ENCODE results near the gene PPP2CA.

DNA sequence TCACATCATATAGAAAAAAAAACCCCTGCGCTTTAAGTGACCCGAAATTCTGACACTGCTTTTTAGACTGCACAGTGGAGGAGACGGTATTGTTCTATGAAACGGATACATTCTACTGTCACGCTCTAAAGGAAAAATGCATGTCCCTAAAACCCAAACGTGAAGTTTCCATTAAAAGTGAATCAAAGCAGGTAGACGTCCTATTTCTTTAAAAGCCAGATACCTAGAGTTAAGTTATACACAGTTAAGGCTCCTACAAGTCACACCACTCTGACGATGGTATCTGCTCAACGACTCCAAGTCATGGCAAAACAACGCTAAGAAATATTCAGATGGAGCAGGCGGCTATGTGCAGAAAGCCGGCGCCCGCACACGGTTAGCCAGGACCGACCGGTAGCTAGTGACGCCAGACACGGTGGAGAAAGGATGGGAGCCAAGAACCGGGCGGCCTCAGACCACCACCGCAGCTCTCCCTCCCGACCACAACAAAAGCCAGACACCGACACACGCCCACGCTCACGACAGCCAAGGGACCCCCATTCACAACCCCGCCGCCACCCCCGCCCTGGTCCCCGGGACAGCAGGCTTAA lies 49.9 kb downstream of the PPP2CA start:
- TF ChIP-seq, protein P1, sequence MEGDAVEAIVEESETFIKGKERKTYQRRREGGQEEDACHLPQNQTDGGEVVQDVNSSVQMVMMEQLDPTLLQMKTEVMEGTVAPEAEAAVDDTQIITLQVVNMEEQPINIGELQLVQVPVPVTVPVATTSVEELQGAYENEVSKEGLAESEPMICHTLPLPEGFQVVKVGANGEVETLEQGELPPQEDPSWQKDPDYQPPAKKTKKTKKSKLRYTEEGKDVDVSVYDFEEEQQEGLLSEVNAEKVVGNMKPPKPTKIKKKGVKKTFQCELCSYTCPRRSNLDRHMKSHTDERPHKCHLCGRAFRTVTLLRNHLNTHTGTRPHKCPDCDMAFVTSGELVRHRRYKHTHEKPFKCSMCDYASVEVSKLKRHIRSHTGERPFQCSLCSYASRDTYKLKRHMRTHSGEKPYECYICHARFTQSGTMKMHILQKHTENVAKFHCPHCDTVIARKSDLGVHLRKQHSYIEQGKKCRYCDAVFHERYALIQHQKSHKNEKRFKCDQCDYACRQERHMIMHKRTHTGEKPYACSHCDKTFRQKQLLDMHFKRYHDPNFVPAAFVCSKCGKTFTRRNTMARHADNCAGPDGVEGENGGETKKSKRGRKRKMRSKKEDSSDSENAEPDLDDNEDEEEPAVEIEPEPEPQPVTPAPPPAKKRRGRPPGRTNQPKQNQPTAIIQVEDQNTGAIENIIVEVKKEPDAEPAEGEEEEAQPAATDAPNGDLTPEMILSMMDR (IDR thresholded peaks at IDR 0.05; ENCODE audit: low read depth, low read length) = no peak
- TF ChIP-seq, protein P2, sequence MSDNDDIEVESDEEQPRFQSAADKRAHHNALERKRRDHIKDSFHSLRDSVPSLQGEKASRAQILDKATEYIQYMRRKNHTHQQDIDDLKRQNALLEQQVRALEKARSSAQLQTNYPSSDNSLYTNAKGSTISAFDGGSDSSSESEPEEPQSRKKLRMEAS (IDR thresholded peaks at IDR 0.05; ENCODE audit: low read depth, low read length) = no peak
- TF ChIP-seq POLR2A (IDR thresholded peaks at IDR 0.05; ENCODE audit: extremely low read depth, insufficient read length) = no peak
- TF ChIP-seq MYC (IDR thresholded peaks at IDR 0.05; ENCODE audit: low read depth, low read length) = no peak
